Activated CD4-positive, alpha-beta T cell treated with anti-CD3 and anti-CD28 coated beads, Interleukin-2, amount 50 U/mL, for 24 hours (primary cell): ENCODE data around the gene CAMK2A.

Source experiments
- DNase-seq, 2 donors: peaks; one replicate each; pipeline ENCODE4 v3.0.0-alpha.2; 2020; ENCODE audit warnings: low read depth in 1 of 2, low spot score in 1 of 2

The CAMK2A gene

DNA sequence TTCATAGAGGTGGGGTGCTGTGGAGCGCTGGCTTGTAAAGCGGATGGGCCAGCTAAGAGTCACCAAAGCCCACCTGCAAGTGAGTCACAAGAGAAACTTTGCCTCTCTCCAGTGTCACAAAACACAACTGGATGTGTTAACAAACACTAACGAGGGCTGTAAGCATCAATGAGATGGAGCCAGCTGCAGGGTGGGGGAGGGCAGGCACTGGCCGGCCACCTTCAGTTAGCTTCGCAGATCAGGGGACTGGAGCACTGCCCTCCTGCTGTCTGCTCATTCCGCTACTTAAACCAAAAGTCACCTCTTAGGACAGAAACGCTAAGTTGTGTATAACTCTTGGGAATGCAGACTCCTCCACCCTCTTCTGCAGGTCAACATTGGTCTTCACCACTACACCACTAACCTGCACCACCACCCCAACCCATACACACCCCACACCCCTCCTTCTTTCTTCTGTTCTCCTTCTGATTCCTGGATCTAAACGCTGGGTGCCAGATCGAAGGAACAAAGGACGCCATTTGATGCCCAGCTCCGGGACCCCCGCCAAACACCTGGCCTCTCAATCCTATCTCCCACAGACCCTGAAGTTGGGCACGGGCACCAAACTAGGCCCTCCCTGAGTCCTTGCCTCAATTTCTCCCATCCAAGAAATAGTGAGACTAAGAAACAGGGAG is 11.1 kb upstream of the CAMK2A start:
- no peak for DNase-seq

DNA sequence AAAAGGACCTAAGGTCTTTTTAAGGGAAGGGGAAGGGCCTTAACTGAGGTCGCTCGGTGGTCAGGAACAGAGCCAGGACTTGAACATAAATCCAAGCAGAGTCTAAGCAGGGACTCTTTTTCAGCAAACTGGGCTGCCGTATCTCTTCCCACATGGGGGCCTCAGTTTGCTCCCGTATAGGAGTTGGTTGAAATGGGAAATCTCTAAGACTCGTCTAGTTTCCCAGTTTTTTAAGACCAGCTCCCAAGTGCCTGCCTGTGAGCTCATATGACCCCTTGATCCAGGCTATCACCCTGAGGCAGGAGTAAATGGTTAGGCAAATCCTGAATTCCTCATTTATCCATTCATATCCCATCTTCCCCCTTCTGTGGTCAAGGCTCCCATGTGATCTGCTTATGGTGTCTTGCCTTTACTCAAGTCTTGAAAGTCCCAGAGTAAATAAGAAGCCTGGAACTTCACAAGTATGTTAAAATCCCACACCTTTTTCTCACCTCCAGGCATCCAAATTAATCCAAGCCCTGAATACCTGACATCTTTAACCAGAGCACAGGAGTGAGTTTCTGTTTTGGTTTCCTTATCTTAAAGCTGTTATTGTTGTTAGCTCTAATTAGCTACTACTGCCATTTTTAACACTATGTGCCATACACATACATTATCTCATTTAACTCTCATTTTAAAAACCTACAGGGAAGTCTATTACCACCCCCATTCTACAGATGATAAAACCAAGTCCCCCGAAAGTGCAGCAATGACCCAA is 10.2 kb upstream of the CAMK2A start:
- DNase-seq = no peak

DNA sequence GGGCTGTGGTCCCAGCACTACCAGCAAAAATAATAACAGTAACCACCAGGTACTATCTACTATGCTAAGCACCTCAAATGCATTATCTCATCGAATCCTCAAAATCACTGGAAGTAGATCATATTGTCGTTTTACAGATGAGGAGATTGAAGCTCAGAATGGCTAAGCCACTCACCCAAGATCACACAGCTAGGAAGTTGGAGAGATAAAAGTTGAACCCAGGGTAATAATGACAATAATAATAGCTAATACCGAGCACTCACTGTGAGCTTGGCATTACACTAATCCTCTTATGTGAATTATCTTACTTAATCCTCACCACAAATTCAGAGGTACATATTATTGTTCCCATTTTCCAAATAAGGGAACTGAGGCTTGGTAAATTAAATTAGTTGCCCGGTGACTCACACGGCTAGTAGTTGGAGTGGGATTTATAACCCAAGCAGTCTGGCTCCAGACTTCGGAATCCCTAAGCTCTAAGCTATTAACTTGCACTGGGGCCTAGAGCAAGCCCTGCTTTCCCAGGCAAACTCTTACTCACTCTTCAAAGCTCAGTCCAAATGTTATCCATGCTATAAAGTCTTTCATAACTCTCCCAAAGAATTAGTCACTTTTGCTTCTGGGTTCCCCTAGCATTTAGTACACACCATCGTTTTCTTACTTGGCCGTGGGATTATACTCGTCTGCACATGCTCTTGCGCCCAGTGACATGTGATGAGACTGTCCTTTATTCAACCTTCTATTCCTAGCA is 9.3 kb upstream of the CAMK2A start:
- DNase-seq = no peak

GRCh38 chr5:150297934-150298595 is 8.5 kb upstream of the CAMK2A start:
- no peak for DNase-seq

- no peak for DNase-seq
Observed at GRCh38 chr5:150297236-150297890, 7.8 kb upstream of the CAMK2A start.

- DNase-seq = no peak
Observed at GRCh38 chr5:150296496-150296895, 6.9 kb upstream of the CAMK2A start.

GRCh38 chr5:150295741-150296486 is 6.3 kb upstream of the CAMK2A start:
- DNase-seq = no peak

- DNase-seq = no peak
Observed at GRCh38 chr5:150295172-150295634, 5.6 kb upstream of the CAMK2A start.

- no peak for DNase-seq
Observed at GRCh38 chr5:150294551-150295071, 5.0 kb upstream of the CAMK2A start.

DNA sequence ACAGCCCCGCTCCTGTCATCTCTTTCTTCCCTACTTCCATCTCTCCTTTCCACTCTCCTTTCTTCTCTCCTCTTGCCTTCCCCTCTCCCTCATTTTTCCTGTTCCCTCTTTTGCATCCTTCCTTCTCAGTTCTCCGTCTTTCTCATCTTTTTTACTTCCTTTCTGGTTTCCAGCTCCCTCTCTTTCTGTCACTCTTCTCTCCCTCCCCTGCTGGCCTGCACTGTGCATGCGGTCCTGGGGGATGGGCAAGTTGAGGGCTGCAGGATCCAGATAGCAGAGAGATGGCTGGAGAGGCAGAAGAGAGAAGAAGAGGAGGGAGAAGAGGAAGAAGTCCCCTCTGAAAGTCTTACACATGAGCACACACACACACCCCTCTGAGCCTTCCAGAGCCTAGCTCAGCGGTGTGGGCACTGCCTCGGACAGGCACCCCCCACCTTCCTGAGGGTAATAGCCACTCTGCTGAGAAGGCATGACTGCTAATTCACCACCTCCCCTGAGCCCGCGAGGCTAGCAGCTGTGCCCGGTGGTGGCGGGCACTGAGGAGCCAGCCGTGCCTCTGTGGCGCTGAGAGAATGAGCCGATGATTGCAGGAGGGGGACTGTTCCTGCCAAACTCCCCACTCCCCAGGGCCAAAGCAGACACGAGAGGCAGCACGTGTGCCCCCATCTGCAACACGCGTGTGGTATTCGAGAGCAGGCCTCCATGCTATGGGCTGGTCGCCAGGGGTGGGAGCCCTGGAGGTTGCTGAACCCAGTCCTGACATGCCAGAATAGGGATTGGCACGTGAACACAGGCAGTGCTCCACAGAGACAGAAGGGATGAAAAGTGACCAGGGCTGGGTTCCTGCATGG is 3.7 kb upstream of the CAMK2A start:
- DNase-seq = no peak

DNA sequence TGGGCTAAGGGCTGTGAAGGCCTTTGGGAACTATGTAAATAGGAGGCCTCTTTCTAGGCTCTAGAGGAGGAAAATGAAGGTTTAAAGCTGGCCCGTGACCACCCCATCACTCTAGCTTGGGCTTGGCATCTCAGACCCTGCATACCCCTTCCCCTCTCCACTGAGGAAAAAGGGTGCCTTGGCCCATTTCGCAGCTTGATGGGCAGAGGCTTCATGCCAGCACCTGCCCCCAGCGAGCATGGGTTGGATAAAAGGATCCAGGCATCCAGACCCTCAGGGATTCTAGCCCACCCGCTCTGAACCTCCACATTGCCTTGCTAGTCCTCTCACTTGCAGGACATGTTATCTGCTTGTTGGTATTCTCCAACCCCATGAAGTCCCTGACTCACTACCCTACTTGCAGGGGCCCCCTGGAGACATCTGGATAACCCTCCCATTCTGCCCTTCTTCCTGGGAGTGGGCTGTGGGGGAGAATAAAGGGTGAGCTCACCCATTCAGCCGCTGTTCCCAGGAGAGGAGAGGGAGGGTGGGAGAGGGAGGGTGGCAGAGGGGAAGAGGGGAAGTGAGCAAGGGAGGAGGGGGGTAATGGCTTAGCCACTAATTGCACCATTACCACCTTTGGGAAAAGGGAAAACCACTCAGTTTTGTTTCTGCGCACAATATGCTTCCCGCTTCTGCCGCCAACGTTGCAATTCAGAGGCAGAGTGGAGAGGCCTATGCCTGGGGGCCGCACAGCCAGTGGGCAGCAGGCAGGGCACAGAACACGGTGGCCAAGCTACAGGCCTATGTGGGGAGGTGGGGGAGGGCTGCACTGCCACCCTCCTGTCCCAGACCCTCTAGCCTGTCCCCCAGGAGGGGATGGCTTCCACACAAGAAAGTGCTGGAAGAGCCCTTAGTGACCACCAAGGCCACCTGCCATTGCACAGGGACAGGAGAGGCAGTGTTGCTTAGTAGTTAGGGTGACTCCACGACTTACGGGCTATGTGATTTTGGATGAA is 2.1 kb upstream of the CAMK2A start:
- no peak for DNase-seq

DNA sequence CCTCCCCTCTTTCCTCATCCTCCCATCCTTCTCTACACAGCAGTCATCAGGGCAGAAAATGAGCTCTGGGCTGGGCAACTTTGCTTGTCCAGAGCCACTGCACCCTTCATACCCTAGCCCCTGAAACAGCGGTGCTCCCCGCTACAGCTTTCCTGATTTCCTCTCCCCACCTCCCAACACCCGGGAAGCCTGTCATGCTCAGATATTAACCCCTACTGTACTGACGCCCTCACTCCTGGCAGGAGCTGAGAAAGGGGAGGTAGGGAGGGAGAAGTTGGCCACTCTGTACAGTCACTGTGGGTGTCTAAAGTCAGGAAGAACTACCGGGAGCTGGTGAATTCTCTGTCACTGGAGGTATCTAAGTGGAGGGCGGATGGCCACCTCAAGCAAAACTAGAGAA is 782 bp downstream of the CAMK2A start:
- DNase-seq = no peak

DNA sequence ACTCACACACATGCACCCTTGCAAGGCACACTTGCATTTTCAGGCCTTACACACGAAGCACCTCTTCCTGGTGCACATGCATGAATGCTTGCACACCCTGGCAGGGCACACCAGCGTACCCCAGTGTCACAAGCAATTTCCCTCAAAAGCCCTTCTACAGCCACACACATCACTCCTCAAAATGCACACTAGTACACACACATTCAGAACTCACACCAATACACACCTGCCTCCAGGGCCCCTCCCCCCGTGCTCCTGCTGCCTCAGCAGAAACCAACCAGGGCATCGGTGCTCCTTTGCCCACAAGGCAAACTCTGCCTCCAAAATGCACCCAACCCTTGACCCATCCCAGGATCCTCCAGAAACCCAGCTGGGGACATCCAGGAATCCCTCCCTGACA is 1.2 kb downstream of the CAMK2A start:
- DNase-seq = no peak

GRCh38 chr5:150286820-150287219 is 2.8 kb downstream of the CAMK2A start:
- no peak for DNase-seq

- no peak for DNase-seq
Observed at GRCh38 chr5:150285114-150285513, 4.5 kb downstream of the CAMK2A start.

DNA sequence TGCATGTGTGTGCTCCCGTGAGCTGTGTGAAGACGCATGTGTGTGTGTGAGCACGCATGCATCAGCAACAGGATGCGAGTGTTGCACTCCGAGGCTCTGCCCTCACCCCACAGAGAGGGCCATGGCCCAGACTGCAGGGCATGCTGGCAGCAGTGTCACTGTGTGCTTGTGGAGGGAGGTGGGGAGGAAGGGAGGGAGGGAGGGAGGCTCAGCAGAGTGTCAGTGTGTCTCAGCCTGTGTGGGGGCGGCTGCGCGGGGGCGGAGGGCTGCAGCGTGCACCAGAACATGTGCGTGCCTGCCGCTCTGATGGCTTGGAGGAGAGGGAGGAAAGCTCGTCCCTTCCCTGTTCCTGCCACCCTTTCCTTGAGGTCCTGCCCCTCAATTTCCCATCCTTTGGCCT is 5.3 kb downstream of the CAMK2A start:
- DNase-seq = no peak

- no peak for DNase-seq
Observed at GRCh38 chr5:150283904-150284303, 5.7 kb downstream of the CAMK2A start.

- DNase-seq = no peak
Observed at GRCh38 chr5:150281987-150282386, 7.6 kb downstream of the CAMK2A start.
